Measurements from ENCODE around the gene RTP1.

DNA sequence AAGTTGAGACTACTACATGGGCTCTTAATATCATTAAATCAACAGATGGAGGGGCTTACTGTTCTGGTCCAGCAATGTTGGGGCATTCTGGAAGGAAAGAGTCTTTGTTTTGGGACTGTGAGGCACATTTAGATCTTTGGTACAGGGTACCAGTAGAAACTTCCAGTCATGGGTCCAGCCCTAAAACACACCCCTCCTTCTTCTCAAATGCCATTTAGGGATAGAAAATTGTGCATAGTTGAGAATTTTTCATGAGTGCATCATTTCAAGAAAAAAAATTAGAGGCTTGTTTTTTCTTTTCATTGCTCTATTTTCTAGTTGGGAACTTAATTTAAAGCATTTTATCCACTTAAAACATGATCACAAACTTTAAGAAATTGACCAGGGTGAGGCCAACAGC, 4.1 kb upstream of the RTP1 start:
- no peak for TF ChIP-seq CTCF (IDR thresholded peaks at IDR 0.05)
- no peak for TF ChIP-seq EZH2 (IDR thresholded peaks at IDR 0.05)
